RCC 7860 (cell line): ENCODE results near the gene SEMA4A.
"Not testable (repeated sequence)": the region's sequence is repeated elsewhere in the genome, so short reads cannot be mapped to it uniquely, and the experiment has no call there.

Experiments
- DNase-seq: peaks from one replicate; pipeline ENCODE4 v3.0.0-alpha.2; 2015; ENCODE audit warnings: low spot score
- FAIRE-seq: peaks from 2 replicates; lab custom pipeline; 2012; peaks lifted over from hg19 to GRCh38; lab: Jason Lieb, UNC

The SEMA4A gene

DNA sequence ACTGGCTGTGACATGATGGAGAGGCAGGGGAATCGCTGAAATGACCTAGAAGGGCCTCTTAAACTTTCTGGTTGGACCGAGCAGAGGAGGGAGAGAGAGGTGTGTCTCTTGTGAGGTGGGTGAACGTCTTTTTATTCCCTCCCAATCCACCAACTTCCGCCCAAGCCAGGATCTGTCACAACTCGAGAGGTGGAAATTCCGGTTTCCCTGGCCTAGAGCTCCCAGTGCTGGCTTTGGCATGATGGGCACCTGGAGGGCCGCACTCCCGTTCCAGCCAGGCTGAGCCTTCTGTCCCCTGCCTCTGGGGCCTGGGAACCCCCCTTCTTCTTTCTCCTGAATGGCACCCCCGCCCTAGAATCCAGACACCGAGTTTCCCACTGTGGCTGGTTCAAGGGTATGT, at the start of gene SEMA4A:
SEMA4A (plus strand) TSS at position 224 of the 400 bp plus-strand sequence. CDS start 994 bp downstream, outside the sequence.
- no peak for FAIRE-seq
- no peak for DNase-seq

DNA sequence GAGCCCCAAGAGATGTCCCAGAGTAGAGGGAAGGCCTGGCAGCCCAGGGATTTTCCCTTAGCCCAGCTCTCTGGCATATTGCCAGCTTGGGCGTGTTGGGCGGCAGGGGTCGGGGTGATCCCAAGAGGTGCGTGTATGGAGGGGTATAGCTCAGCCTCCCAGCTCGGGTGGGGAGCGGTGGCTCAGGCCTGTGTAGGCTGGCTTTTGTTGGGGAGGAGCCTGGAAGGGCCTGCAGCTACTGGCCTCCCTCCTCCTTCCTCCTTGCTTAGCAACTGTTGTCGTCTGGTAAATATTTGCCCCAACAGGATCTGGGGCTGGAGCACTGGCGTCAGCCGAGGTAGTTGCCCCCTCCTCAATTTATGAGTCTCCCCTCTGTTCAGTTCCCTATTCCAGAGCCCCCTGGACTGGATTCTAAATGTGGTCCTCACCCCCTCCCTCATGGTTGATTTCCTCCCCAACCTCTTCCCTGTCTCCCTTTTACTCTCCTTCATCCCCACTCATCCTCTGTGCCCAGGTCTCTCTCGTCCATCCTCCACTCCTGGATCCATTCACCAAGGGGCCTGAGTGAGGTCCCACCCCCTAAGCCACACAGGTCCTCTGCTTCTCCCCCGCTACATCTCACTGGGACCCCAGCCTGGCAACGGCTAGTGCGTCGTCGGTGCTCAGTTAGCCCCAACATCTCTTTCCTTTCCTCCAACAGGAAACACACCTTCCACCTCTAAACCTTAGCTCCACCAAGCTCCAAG, 49.1 kb upstream of the SEMA4A start:
- DNase-seq (peak; percentile 50), FAIRE-seq (no peak)

DNA sequence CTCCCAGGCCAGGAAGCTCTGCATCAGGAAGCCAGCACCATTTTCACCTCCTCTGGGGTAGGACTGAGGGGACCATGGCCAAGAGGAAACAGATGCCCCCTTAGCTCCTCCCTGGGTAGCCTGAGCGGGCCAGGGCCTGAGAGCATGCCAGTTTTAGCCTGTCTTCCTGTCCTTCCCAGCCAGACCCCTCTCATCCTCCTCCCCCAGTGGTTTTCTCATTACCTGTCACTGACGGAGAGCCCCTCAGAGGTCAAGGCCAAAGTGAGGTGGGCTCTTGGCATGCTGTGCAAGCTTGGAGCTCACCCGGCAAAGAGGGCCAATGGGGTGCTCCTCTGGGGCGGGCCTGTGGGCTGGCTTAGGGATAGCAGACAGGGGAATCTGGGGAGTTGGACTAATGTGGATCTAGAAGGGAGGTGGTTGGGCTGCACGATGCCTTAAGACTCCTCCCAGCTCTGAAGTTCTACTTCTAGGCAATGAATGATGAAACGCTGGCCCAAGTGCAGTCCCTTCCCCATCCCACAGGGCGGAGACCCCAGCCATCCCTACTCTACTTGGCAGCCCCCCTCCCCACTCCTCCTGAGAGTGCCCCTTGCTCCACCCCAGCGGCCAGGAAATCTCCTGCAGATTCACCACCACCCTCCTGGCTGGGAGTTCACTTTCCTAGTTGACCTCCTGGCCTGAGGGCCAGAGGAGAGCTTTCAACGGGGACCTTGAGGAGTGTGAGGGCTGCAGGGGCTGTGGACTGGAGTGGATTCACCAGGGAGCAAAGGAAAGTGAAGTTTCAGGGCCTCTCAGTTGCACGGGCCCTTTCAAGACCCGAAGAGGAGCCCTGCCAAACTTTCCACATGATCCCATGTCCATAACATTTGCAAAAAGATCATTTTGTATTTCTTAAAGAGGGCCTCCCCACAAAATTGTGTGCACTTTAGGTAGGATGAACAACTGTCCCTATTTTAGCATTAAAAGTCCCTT, 48.2 kb upstream of the SEMA4A start:
- DNase-seq (no peak), FAIRE-seq (no peak)

- no peak for FAIRE-seq
- peak; percentile 13 for DNase-seq
These were observed 46.5 kb upstream of the SEMA4A start for GRCh38 chr1:156106624-156107488.

DNA sequence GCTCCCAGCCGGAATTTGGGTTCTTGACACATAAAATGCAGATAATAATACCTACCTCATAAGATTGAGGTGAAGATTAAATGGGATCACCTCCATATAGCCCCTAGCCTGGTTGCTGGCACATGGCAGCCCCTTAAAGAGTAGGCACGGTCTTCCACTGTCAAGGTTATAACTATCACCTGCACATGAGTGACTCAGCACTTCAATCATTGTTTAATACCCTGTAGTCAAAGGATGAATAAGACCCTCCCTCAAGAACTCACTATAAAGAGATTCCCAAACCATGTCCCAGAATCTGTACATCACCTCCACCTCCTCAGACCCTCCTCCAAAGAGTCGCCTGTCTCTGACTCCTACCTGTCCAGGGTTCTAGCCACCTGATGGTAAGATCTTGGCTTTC, 45.3 kb upstream of the SEMA4A start:
- no peak for DNase-seq
- FAIRE-seq = no peak

- DNase-seq (no peak), FAIRE-seq (no peak)
These were observed 44.6 kb upstream of the SEMA4A start for GRCh38 chr1:156108664-156109241.

DNA sequence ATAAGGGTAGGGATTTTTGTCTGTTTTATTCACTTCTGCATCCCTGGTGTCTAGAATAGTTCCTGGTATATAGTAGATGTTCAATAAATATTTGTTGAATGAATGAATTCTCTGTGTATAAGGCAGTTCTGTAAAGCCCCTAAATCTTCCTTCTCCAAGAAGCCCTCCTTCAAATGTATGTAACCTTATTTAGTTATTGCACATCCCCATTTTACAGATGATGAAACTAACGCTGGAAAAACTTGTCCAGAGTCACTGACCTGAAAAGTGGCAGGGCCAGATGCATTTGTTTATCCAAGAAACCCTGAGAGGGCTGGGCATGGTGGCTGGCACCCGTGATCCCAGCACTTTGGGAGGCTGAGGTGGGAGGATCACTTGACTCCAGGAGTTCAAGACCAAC, 43.1 kb upstream of the SEMA4A start:
- FAIRE-seq = no peak

DNA sequence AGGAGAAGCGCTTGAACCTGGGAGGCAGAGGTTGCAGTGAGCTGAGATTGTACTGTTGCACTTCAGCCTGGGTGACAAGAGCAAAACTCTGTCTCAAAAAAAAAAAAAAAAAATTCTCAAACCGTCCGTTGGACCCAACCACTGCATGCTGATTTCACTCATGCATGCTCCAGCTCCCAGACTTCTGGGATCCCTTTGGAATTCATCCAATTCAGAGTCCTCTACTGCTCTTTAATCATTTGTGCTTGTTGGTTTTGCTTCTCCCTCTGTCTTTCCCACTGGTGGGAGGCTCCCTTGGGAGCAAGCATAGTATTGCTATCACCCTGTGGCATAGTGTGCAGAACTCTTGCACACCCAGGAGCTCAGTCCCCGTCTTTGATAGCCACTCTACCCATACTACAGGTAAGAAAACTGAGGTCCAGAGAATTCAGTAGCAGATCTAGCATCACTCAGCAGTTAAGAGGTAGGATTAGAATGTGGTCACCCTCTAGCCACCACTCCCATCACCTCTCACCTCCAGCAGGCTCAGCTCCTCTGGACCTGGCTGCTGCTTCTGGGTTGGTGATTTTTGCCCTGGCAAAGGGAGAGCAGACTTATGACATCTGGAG, 41.9 kb upstream of the SEMA4A start:
- FAIRE-seq = peak; percentile 87
- peak; percentile 87 for DNase-seq

More for the DNA sequence above, 43.1 kb upstream of the SEMA4A start:
- DNase-seq = no peak

DNA sequence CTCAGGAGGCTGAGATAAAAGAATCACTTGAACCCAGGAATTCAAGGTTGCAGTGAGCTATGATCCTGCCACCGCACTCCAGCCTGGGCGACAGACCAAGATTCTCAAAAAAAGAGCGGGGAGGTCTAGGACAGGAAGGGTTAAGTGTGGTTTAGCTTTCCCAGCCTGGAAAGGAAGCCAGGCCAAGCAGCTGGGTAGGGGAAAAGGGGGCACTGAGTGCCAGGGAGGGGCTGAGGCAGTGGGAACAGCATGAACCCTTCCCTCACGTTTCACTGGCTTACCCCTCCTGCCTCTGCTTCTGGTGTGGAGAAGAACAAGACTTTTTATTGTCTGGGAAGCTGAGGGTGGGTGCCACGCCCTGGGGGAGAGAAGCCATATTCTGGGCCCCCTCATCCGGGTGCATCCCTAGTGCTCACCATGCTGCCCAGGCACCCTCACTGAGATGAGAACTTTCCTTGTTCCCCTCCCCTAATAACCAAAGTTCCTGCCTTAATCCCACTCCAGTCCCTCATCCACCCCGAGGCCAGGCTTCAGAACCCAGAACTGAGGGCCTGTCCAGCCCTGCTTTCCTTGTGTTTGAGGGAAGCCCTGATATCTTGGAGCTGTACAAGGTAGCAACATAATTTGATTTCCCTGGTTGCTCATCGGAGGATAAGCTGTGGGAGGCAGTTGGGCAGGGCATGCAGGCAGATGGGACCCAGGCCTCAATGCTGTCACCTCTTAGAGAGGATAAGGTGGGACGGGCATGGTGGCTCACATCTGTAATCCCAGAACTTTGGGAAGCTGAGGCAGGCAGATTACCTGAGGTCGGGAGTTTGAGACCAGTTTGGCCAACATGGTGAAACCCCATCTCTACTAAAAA, 40.9 kb upstream of the SEMA4A start:
- DNase-seq = no peak
- FAIRE-seq = no peak

GRCh38 chr1:156113282-156113950, 40.0 kb upstream of the SEMA4A start:
- FAIRE-seq (no peak), DNase-seq (no peak)

GRCh38 chr1:156114101-156114918, 39.1 kb upstream of the SEMA4A start, which contains the start of gene LMNA:
Gene LMNA (plus strand): TSS chr1:156114711. CDS start chr1:156114919, 208 bp downstream.
- FAIRE-seq = peak; percentile 56
- peak; percentile 95 for DNase-seq

DNA sequence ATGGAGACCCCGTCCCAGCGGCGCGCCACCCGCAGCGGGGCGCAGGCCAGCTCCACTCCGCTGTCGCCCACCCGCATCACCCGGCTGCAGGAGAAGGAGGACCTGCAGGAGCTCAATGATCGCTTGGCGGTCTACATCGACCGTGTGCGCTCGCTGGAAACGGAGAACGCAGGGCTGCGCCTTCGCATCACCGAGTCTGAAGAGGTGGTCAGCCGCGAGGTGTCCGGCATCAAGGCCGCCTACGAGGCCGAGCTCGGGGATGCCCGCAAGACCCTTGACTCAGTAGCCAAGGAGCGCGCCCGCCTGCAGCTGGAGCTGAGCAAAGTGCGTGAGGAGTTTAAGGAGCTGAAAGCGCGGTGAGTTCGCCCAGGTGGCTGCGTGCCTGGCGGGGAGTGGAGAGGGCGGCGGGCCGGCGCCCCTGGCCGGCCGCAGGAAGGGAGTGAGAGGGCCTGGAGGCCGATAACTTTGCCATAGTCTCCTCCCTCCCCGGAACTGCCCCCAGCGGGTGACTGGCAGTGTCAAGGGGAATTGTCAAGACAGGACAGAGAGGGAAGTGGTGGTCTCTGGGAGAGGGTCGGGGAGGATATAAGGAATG, 38.4 kb upstream of the SEMA4A start:
- peak; percentile 28 for DNase-seq
- FAIRE-seq = no peak

DNA sequence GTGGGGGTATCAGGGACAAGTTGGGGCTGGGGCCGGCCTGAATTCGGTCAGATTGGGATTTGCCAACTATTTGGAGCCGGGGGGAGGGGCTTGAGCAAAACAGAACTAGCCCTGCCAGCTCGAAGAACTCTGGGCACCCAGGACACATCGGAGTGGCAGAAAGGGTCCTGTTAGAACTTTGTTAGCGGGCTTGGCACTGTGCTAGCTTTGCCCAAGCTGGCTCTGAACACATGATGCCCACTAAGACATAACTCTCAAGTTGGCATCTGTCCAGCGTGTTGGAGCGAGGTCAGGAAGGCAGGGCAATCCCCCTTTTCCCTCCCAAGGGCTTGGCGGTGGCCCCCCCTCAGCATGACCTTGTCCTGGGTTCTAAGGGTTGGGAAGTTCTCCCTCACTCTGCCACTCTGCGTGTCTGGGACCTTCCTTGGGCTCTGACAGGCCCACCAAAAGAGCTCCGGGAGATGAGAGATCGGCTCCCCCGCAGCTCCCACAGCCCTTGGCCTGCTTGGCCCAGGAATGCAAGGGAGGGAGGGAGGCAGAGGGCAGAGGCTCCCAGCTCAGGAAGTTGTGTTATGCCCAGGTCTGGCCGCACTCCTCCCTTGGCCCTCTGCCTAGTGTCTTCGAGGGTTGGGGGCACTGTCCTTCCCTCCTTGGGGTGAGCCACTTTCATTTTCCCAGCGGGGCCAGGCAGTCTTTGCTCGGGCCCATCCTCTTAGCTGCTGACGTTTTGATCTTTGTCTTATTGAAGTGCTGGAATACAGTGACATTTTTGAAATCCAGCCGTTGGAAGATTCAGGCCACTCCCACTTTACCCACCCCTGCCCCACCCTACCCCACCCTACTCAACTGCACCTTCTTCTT, 37.6 kb upstream of the SEMA4A start:
- peak; percentile 81 for DNase-seq
- FAIRE-seq = no peak

DNA sequence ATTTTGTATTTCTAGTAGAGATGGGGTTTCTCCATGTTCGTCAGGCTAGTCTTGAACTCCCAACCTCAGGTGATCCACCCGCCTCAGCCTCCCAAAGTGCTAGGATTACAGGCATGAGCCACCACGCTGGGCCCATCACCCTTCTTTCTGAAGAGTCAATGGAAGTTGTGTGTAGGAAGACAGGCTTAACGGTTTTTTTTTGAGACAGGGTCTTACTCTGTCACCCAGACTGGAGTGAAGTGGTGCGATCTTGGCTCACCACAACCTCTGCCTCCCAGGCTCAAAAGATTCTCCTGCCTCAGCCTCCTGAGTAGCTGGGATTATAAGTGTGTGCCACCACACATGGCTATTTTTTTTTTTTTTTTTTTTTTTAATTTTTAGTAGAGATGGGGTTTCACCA, 36.7 kb upstream of the SEMA4A start:
- FAIRE-seq, DNase-seq: not testable (repeated sequence)

GRCh38 chr1:156117414-156118176, 35.8 kb upstream of the SEMA4A start:
- no peak for FAIRE-seq
- DNase-seq = no peak
